Mesothelial cell of epicardium (in vitro differentiated cells): ENCODE data around the gene CD300LD. TPM values are rescaled to one million over a fixed set of nuclear protein-coding genes. Genes with fewer than 3 reads are reported as not detected.

ENCODE experiments used
- DNase-seq, 2 experiments: peaks; one replicate each; pipeline ENCODE4 v3.0.0; 2021; ENCODE audit warnings: low spot score in 2 of 2; ENCODE audit not compliant: unreplicated experiment in 2 of 2
- H3K27ac Mint-ChIP-seq: 2 replicates; pipeline ENCODE4 v1.8.0; 2021; ENCODE audit warnings: mixed read lengths
- H3K27me3 Mint-ChIP-seq: 2 replicates; pipeline ENCODE4 v1.8.0; 2021; ENCODE audit warnings: low read depth, mixed read lengths
- H3K36me3 Mint-ChIP-seq: 2 replicates; pipeline ENCODE4 v1.8.0; 2021; ENCODE audit warnings: mixed read lengths
- H3K4me1 Mint-ChIP-seq: 2 replicates; pipeline ENCODE4 v1.8.0; 2021; ENCODE audit warnings: mixed read lengths
- H3K4me3 Mint-ChIP-seq: 2 replicates; pipeline ENCODE4 v1.8.0; 2021; ENCODE audit warnings: mild to moderate bottlenecking, moderate library complexity, mixed read lengths
- H3K9me3 Mint-ChIP-seq: 2 replicates; pipeline ENCODE4 v1.8.0; 2021; ENCODE audit warnings: mixed read lengths
- total RNA-seq: library from RNA; stranded (reverse); gene quantifications from 3 replicates; pipeline ENCODE4 v1.2.1, GENCODE V29; 2021
- TF ChIP-seq, protein P1 (sequence below): fragments of 200-600 bp; sonication (generic); IDR thresholded peaks from one replicate; pipeline ENCODE4 v1.5.0; 2021; ENCODE audit warnings: antibody characterized with exemption; ENCODE audit not compliant: unreplicated experiment

CD300LD gene
- total RNA-seq, 1 donor from 2014 or later = not detected

GRCh38 chr17:74624131-74624530 lies 32.0 kb upstream of the CD300LD start:
- no peak for DNase-seq
- no peaks in the 10 kb centered on the region for H3K36me3 Mint-ChIP-seq
- peaks cover 60% of the 10 kb centered on the region for H3K27me3 Mint-ChIP-seq

DNA sequence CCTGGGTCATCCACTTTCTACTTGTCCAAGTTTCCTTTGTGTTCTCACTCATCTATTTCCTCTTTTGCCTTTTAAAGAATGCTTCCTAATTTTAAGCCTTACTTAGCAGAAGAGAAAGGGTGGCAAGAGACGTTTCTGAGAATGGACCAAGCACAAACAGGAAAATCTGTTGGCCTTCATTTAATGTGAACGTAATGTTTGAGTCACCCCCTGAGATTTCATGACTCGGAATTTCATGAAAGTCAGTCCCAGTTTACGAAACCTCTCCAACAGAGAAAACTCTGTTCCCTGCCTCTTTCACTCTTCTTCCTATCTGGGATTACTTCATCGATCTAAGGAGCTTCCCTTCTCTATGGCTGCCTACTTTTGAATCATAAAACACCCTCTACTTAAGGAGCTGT lies 31.6 kb upstream of the CD300LD start, which contains the start of gene CD300E:
Gene CD300E, minus strand, starts transcription at position 46 of the 401 bp plus-strand sequence. CDS start 117 bp downstream, outside the sequence.
- Mint-ChIP-seq H3K9me3 (peaks cover 8% of the 10 kb centered on the region), H3K27me3 (peaks cover 64% of the 10 kb centered on the region), H3K36me3 (no peaks in the 10 kb centered on the region), H3K4me3 (no peak within 1 kb of the TSS), H3K4me1 (no peaks in the 10 kb centered on the region), H3K27ac (no peak within 1 kb of the TSS)
- DNase-seq = no peak
- TF ChIP-seq, protein P1, sequence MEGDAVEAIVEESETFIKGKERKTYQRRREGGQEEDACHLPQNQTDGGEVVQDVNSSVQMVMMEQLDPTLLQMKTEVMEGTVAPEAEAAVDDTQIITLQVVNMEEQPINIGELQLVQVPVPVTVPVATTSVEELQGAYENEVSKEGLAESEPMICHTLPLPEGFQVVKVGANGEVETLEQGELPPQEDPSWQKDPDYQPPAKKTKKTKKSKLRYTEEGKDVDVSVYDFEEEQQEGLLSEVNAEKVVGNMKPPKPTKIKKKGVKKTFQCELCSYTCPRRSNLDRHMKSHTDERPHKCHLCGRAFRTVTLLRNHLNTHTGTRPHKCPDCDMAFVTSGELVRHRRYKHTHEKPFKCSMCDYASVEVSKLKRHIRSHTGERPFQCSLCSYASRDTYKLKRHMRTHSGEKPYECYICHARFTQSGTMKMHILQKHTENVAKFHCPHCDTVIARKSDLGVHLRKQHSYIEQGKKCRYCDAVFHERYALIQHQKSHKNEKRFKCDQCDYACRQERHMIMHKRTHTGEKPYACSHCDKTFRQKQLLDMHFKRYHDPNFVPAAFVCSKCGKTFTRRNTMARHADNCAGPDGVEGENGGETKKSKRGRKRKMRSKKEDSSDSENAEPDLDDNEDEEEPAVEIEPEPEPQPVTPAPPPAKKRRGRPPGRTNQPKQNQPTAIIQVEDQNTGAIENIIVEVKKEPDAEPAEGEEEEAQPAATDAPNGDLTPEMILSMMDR = no peak

More at GRCh38 chr17:74624131-74624530, 32.0 kb upstream of the CD300LD start:
- TF ChIP-seq, protein P1 = no peak
- peaks cover 8% of the 10 kb centered on the region for H3K9me3 Mint-ChIP-seq
- H3K4me3 Mint-ChIP-seq = no peak overlapping the region
- no peak overlapping the region for H3K27ac Mint-ChIP-seq
- H3K4me1 Mint-ChIP-seq = no peaks in the 10 kb centered on the region

GRCh38 chr17:74619077-74619673 lies 27.1 kb upstream of the CD300LD start:
- Mint-ChIP-seq H3K27me3 (peaks cover 76% of the 10 kb centered on the region), H3K4me1 (no peaks in the 10 kb centered on the region), H3K27ac (no peak overlapping the region), H3K4me3 (no peak overlapping the region), H3K36me3 (no peaks in the 10 kb centered on the region), H3K9me3 (no peaks in the 10 kb centered on the region)
- no peak for DNase-seq
- TF ChIP-seq, protein P1 = no peak

GRCh38 chr17:74618451-74618850 lies 26.4 kb upstream of the CD300LD start:
- DNase-seq = no peak
- TF ChIP-seq, protein P1 = no peak
- no peaks in the 10 kb centered on the region for H3K9me3 Mint-ChIP-seq
- peaks cover 76% of the 10 kb centered on the region for H3K27me3 Mint-ChIP-seq
- H3K4me3 Mint-ChIP-seq = no peak overlapping the region
- H3K36me3 Mint-ChIP-seq = no peaks in the 10 kb centered on the region
- H3K4me1 Mint-ChIP-seq = no peaks in the 10 kb centered on the region
- no peak overlapping the region for H3K27ac Mint-ChIP-seq

DNA sequence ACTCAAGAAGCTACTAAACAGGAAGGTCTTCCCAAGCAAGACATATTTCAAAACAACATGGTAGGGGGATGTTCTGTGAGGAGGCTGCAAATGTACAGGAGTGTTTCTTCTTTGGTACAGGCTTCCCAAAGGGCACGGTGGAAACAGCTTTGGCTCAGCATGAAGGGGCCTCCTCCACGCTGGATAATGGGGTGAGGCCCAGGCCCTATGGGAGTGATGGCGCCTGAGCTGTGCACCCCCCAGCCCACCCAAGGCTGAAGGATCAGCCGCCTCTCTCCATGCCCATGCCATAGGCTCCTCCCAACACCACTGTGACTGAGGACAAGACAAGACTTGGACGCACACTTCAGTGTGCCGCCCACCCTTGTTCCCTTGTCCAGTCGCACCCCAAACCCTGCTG lies 24.6 kb upstream of the CD300LD start:
- peaks cover 73% of the 10 kb centered on the region for H3K27me3 Mint-ChIP-seq

More for the DNA sequence above, 24.6 kb upstream of the CD300LD start:
- TF ChIP-seq, protein P1 = no peak
- no peak for DNase-seq
- H3K9me3 Mint-ChIP-seq = no peaks in the 10 kb centered on the region
- no peaks in the 10 kb centered on the region for H3K4me1 Mint-ChIP-seq
- no peak overlapping the region for H3K27ac Mint-ChIP-seq
- H3K36me3 Mint-ChIP-seq = no peaks in the 10 kb centered on the region
- no peak overlapping the region for H3K4me3 Mint-ChIP-seq
